ENCODE measurements around the gene RIMOC1.

RIMOC1 gene

GRCh38 chr5:41876678-41877077, 27.5 kb upstream of the RIMOC1 start:
- in situ Hi-C loops (cut with MboI; ENCODE audit: low sequenced_read_pairs, unreplicated experiment) = no loop called here
- TF ChIP-seq CTCF (IDR thresholded peaks at IDR 0.05; ENCODE audit: borderline replicate concordance, control extremely low read depth, extremely low read depth, insufficient read depth, missing control alignments) = no peak

GRCh38 chr5:41877408-41877807, 26.7 kb upstream of the RIMOC1 start:
- TF ChIP-seq CTCF (IDR thresholded peaks at IDR 0.05; ENCODE audit: borderline replicate concordance, control extremely low read depth, extremely low read depth, insufficient read depth, missing control alignments) = no peak
- DNase-seq (ENCODE audit: low spot score) = no peak
- in situ Hi-C loops (cut with MboI; ENCODE audit: low sequenced_read_pairs, unreplicated experiment) = no loop called here

More at GRCh38 chr5:41876678-41877077, 27.5 kb upstream of the RIMOC1 start:
- DNase-seq (ENCODE audit: low spot score) = no peak

GRCh38 chr5:41878173-41878572, 26.0 kb upstream of the RIMOC1 start:
- DNase-seq (ENCODE audit: low spot score) = no peak
- TF ChIP-seq CTCF (IDR thresholded peaks at IDR 0.05; ENCODE audit: borderline replicate concordance, control extremely low read depth, extremely low read depth, insufficient read depth, missing control alignments) = no peak
- in situ Hi-C loops (cut with MboI; ENCODE audit: low sequenced_read_pairs, unreplicated experiment) = no loop called here

- in situ Hi-C loops (cut with MboI; ENCODE audit: low sequenced_read_pairs, unreplicated experiment) = no loop called here
- DNase-seq (ENCODE audit: low spot score) = no peak
- TF ChIP-seq CTCF (IDR thresholded peaks at IDR 0.05; ENCODE audit: borderline replicate concordance, control extremely low read depth, extremely low read depth, insufficient read depth, missing control alignments) = no peak
Observed at GRCh38 chr5:41878643-41879478, 25.3 kb upstream of the RIMOC1 start.

GRCh38 chr5:41882765-41883164, 21.4 kb upstream of the RIMOC1 start:
- DNase-seq (ENCODE audit: low spot score) = no peak
- in situ Hi-C loops (cut with MboI; ENCODE audit: low sequenced_read_pairs, unreplicated experiment) = no loop called here
- TF ChIP-seq CTCF (IDR thresholded peaks at IDR 0.05; ENCODE audit: borderline replicate concordance, control extremely low read depth, extremely low read depth, insufficient read depth, missing control alignments) = no peak

- TF ChIP-seq CTCF (IDR thresholded peaks at IDR 0.05; ENCODE audit: borderline replicate concordance, control extremely low read depth, extremely low read depth, insufficient read depth, missing control alignments) = no peak
- DNase-seq (ENCODE audit: low spot score) = no peak
- in situ Hi-C loops (cut with MboI; ENCODE audit: low sequenced_read_pairs, unreplicated experiment) = no loop called here
Observed at GRCh38 chr5:41883243-41883642, 20.9 kb upstream of the RIMOC1 start.
